ENCODE measurements around the gene COL6A3. TPM values are rescaled to one million over a fixed set of nuclear protein-coding genes. Genes with fewer than 3 reads are reported as not detected.

Gene COL6A3
- total and polyA plus RNA-seq, 9 of the 15 experiments (the other 6 are each of a cell fraction or from before 2014, with no cell fraction given): 0.07 to 4.1 (median 1.5) TPM

DNA sequence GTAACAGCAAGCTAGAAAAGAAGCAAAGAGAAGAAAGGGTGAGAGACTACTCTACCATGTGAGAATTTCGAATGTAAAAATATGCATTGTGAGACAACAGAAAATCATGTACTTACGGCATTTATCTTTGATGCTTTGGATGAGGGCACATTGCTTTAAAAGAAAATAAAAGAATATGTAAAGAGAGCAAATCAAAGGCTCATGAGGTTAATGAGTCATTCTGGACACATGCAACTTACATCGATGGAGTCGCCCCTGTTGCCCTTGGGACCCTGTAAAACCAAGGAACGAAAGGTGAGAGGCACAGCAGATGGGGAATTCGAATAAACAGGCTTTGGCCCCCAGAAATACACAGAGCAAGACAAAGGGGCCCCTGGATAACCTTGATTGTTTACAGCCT is 69.0 kb downstream of the COL6A3 start (continued):
- no peak for TF ChIP-seq ZNF274 (IDR thresholded peaks at IDR 0.05; ENCODE audit: borderline replicate concordance, low read depth, low read length)

- intact Hi-C loops (cut with micrococcal nuclease) (no loop called here), in situ Hi-C loops (cut with MboI) (no loop called here)
- Histone ChIP-seq H3K4me2 (ENCODE audit: insufficient read depth, low read length) (no peak overlapping the region), H4K20me1 (replicated peaks; ENCODE audit: control insufficient read depth, insufficient read depth, low read length) (no peaks in the 10 kb centered on the region), H3K9me3 (replicated peaks; ENCODE audit: control insufficient read depth, insufficient read depth, low read depth, low read length) (no peaks in the 10 kb centered on the region), H3K4me1 (replicated peaks in 1 of 2; ENCODE audit: control insufficient read depth in 2 of 2, insufficient read depth in 2 of 2, low read length in 2 of 2) (no peaks in the 10 kb centered on the region), H3K27ac (ENCODE audit: extremely low read depth, low read depth, low read length) (no peak overlapping the region), H3K9me1 (ENCODE audit: control insufficient read depth, insufficient read depth, low read length) (no peaks in the 10 kb centered on the region), H3K79me2 (ENCODE audit: control insufficient read depth, insufficient read depth, low read length) (no peaks in the 10 kb centered on the region), H3K36me3 (ENCODE audit: control insufficient read depth, insufficient read depth, low read length) (no peaks in the 10 kb centered on the region), H3K27me3 (ENCODE audit: control insufficient read depth in 2 of 2, insufficient read depth in 2 of 2, low read length in 2 of 2) (peaks cover 0 to 23% of the 10 kb centered on the region in 2 experiments; a peak in 3 of 5 replicates), H2AFZ (ENCODE audit: low read depth, low read length) (no peak overlapping the region), H3K4me3 (no peak overlapping the region), H3K9ac (ENCODE audit: insufficient read depth in 1 of 2, low read depth in 2 of 2, low read length in 2 of 2) (no peak overlapping the region)
- no peak for ATAC-seq
- no peak for DNase-seq (ENCODE audit: extremely low read depth in 1 of 4, low spot score in 3 of 4)
- 6% methylated on average over 6 of the region's 9 CpGs for WGBS (ENCODE audit: insufficient coverage, low coverage, missing lambda C conversion rate)
- BruUV-seq (replicated peaks): no TSS peak
- POLR2A ChIA-PET: no interaction called here
- no peak for FAIRE-seq
- CTCF ChIA-PET (ENCODE audit: low intra/inter-chr PET ratio): no interaction called here
- TF ChIP-seq XRCC3 (IDR thresholded peaks at IDR 0.05): no peak
- no peak for TF ChIP-seq SNIP1 (IDR thresholded peaks at IDR 0.05; ENCODE audit: low read depth)
- TF ChIP-seq EGR1 (conservative IDR thresholded peaks at IDR 0.05): no peak
- no peak for TF ChIP-seq ZNF436 (CRISPR knock-in tag; IDR thresholded peaks at IDR 0.05)
- TF ChIP-seq, protein P1, sequence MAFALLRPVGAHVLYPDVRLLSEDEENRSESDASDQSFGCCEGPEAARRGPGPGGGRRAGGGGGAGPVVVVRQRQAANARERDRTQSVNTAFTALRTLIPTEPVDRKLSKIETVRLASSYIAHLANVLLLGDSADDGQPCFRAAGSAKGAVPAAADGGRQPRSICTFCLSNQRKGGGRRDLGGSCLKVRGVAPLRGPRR (CRISPR knock-in tag; IDR thresholded peaks at IDR 0.05): no peak
- no peak for TF ChIP-seq NR3C1 (CRISPR knock-in tag; IDR thresholded peaks at IDR 0.05)
- TF ChIP-seq ZNF696 (CRISPR knock-in tag; conservative IDR thresholded peaks at IDR 0.05): no peak
- TF ChIP-seq, protein P2, sequence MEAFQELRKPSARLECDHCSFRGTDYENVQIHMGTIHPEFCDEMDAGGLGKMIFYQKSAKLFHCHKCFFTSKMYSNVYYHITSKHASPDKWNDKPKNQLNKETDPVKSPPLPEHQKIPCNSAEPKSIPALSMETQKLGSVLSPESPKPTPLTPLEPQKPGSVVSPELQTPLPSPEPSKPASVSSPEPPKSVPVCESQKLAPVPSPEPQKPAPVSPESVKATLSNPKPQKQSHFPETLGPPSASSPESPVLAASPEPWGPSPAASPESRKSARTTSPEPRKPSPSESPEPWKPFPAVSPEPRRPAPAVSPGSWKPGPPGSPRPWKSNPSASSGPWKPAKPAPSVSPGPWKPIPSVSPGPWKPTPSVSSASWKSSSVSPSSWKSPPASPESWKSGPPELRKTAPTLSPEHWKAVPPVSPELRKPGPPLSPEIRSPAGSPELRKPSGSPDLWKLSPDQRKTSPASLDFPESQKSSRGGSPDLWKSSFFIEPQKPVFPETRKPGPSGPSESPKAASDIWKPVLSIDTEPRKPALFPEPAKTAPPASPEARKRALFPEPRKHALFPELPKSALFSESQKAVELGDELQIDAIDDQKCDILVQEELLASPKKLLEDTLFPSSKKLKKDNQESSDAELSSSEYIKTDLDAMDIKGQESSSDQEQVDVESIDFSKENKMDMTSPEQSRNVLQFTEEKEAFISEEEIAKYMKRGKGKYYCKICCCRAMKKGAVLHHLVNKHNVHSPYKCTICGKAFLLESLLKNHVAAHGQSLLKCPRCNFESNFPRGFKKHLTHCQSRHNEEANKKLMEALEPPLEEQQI (IDR thresholded peaks at IDR 0.05): no peak
- TF ChIP-seq, protein P3, sequence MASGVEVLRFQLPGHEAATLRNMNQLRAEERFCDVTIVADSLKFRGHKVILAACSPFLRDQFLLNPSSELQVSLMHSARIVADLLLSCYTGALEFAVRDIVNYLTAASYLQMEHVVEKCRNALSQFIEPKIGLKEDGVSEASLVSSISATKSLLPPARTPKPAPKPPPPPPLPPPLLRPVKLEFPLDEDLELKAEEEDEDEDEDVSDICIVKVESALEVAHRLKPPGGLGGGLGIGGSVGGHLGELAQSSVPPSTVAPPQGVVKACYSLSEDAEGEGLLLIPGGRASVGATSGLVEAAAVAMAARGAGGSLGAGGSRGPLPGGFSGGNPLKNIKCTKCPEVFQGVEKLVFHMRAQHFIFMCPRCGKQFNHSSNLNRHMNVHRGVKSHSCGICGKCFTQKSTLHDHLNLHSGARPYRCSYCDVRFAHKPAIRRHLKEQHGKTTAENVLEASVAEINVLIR (CRISPR knock-in tag; IDR thresholded peaks at IDR 0.05): no peak
- no peak for TF ChIP-seq CGGBP1 (CRISPR knock-in tag; IDR thresholded peaks at IDR 0.05)
- no peak for TF ChIP-seq HMGXB4 (CRISPR knock-in tag; IDR thresholded peaks at IDR 0.05)
- no peak for TF ChIP-seq CC2D1A (IDR thresholded peaks at IDR 0.05)
- no peak for TF ChIP-seq ATF4 (CRISPR knock-in tag; IDR thresholded peaks at IDR 0.05)
Observed at GRCh38 chr2:237343993-237344392, 70.0 kb downstream of the COL6A3 start.

All from K562 (cell line).